CMK (cell line): ENCODE measurements around the gene GDF7.

Experiments used
- DNase-seq: peaks from one replicate; pipeline ENCODE4 v3.0.0-alpha.2; 2010; ENCODE audit warnings: low read depth

GDF7 gene

DNA sequence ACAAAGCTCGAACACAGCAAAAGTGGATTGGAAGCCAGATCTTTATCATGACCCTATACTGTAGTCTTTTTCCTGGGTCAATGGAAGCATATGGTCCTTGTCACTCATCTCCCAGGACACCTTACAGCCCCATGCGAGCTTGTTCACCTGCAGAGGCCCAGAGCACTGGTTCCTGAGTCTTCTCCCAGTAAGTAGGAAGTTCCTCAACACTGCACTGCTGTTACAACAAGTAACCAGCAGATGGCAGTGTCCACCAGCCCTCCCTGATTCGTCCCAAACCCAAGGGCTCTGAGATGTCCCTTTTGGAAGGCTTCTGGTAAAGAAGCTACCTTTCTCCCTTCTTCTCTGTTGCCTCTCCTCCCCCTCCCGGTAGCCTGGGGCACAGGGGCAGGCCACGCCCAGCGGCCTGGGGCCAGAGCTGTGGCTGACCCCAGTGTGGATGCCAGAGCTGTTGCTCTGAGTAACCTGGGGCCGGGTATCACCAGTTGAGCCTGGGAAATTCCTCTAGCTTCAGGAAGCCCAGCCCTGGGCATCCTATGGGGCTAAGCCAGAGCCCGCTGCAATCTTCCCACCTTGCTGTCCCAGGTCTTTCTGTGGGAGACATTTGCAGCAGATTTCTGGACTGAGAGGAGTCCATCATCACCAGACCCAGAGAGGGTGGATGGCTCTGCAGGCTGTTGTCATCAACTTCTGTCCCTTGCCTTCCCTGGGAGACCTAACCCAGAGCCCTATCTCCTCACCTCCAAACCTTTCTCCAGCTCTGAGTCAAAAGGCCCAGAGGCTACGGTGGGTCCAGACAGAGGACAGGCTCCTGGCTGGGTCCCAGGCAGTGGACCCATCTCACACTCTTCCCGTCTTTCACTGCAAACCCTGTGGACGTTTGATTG is 5.3 kb upstream of the GDF7 start:
- DNase-seq: peak; percentile 62

DNA sequence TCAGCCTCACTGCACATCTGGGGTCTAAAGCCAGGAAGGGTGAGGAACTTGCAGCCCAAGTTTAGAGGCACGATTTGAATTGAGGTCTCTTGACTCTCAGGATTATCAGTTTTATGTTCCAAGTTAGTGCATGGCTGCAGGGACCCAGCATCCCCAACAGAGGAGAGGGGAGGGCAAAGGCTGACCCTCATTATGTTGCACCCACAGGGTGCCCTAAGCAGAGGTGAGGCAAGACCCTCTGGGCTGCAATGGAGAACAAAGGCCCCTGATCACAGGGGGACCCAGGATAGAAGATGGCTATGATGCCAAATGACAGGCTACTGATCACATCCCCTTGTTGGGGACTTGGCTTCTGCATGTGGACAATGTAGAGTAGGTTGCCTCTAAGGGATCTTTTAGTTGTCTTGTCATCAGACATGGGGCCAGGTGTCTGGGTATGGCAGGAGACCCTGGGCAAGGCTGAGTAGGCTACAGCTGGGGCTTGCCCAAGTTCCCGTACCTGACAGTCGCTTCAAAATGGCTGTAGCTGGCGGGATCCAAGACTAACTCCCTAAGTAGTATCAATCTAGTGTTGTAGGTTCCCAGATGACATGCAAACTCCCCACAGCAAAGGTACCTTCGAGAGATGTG is 4.5 kb upstream of the GDF7 start:
- DNase-seq: no peak

DNA sequence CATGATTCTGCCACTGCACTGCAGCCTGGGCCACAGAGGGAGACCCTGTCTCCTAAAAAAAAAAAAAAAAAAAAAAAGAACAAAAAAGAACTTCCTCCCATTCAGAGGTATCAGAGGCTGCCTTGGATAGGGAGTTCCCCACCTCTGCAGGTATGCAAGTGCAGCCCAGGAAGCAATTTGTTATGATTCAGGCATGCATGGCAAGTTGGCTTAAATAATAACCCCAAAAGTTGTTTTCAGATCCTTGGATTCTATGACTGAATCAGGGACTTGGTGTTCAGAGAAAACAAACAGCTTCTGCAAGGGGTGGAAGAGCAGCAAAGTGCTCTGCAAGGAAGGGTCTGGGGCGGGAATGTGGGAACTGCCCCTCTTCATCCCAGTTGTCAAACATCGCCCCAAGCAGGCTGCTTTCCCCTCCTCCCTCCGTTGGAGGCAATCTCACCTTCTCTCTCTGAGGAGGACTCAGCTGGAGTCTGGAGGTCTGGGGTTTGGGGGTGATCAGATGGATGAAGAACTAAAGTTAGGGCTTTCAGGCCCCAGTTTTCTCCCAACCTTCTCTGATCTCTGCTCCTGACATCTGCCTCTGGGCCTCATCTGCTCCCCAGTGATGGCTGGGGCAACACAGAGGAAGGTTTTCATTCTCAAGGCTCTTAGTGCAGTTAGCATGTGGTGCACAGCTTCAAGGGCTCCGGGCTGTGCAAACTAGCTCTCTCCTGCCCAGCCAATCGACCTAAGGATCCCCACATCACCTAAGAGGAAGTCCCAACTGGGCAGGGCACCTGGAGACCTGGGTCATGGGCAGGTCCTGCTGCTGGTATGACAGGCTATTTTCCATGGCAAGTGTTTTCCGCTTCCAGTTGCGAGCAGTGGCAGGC is 3.5 kb upstream of the GDF7 start:
- no peak for DNase-seq

DNA sequence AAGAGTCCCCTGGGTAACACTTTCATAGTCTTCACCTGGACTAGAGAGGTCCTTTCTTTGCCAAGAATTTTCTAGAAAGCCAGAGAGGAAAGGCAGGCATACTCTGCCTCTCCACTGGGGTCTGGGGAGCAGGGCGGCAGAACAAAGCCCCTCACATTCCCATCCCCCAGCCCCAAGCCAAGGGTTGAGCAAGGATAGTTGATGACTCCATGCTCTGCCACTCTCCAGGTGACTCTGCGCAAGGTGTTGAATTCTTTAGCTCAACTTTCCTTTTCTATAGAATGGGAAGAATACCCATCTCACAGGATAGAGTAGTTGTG is 2.9 kb upstream of the GDF7 start:
- no peak for DNase-seq

DNA sequence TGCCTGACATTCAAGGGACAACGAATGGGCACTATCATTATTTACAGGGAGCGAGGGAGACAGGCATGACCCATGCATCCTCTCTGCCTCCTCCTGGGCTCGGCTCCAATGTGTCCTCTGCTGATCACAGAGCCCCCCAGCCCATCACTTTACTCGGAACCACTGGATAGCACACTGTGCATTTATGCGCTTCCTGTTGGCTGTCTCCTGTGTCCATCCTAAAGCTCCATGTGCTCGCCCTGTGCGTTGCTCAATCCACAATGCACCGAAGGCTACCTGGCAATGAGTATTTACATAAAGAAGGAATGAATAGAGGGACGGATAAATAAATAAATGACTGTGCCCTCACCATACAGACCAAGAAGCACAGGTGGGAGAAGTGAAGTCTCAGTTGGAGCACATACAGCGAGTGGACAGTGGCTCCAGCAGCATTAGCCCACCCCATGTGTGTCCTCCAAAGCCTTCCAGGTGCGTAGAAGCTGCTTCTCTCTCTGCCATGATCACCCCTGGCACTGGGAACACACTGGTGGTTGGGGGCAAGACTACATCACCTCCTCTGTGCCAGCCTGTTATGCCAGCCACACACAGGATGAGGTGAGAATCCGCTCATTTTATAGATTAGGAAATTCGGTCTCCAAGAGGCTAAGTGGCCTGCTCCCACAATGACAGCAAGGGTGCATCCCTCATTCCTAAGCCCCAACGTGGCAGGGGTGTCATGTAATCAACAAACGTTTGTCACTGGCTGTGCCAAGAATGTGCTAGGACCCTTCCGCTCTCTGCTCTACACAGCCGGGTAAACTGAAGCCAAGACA is 2.3 kb upstream of the GDF7 start:
- no peak for DNase-seq

DNA sequence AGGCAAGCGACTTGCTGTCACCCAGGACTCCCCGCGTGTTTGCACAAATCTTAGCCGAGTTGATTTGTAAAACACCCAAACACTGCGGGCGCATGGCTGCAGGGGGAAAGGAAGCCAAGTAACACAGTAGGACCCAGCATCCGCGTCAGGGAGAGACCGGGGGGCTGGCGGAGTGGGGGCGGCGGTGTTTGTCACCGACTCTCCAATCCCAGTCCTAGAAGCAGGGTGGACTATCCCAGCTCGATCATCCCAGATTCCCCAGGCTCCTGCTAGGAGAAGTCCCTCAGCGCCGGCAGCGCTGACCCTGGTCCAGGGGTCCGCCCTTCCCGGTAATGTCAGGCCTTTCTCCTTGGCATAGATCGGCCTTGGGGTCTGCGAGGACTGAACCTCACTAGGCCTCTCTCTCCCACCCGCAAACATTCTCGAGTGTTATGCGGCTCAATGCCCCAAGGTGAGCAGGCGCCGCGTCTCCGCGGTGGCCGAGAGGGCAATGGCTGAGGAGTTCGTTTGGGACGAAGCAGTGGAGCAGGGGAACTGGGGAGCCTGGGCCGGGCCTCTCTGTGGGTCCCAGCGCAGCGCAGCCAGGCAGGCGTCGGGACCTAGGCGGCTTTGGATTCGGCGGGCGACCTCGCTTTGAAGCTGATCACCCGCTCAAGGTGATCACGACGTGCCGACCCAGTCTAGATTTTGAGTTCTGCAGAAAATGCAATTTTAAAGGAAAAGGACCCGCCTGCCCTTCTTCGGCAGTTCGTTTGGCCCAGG is 1.5 kb upstream of the GDF7 start:
- DNase-seq: no peak

DNA sequence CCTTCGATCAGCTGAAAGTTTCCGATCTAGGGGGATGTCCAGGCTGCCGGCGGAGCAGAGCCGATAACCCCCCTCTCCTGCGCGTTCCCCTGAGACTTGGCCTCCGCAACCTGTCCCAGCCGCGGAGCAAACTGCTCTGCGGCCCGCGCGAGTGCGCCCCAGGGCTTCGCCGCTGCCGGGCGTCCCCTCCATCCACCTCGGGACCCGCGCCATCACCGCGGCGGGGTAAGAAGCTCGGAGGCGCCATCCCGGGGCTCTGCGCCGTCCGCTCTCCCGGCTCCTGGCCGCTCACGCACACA is 990 bp upstream of the GDF7 start:
- DNase-seq: no peak

DNA sequence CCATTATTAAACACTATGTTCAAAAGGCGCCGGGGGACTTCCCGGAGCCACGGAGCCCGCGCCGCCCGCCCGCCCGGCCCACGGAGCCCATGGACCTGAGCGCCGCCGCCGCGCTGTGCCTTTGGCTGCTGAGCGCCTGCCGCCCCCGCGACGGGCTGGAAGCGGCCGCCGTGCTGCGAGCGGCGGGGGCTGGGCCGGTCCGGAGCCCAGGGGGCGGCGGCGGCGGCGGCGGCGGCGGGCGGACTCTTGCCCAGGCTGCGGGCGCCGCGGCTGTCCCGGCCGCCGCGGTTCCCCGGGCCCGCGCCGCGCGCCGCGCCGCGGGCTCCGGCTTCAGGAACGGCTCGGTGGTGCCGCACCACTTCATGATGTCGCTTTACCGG is 197 bp downstream of the GDF7 start:
- DNase-seq: no peak

DNA sequence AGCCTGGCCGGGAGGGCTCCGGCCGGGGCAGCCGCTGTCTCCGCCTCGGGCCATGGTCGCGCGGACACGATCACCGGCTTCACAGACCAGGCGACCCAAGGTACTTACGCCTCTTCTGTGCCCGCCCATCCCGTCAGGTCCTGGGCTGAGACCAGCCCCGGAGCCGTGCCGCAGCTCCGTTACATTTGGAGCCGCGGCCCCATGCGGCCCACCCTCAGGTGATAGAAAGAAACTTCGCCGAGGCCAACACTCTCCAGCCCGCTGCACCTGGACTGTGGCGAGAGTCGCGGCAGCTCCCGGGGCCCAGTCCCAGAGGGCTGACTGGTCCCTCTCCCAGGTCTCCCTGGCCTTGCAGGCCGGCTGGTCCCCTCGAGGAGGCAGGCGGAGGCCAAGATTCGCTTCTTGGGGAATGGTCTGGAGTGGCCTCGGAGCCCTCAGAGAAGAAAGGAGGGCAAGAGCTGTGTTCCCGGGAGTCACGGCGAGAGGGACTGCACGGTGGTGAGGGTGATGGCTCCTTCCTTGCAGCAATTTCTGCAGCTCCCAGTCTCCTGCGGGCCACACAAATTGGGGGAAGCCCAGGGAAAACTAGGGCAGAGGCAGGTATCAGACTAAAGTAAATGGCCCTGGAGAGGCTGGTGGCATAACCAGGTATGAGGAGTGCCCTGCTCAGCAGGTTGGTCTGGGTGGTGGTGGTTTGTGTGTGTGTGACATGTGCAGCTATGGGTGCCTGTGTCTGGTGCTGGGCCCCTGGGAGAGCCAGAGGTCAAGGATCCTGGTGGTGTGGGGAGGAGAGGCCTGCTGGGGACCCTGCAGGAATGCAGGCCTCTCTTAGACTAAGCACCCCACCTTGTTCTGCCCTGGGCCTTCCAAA is 822 bp downstream of the GDF7 start:
- DNase-seq: no peak

DNA sequence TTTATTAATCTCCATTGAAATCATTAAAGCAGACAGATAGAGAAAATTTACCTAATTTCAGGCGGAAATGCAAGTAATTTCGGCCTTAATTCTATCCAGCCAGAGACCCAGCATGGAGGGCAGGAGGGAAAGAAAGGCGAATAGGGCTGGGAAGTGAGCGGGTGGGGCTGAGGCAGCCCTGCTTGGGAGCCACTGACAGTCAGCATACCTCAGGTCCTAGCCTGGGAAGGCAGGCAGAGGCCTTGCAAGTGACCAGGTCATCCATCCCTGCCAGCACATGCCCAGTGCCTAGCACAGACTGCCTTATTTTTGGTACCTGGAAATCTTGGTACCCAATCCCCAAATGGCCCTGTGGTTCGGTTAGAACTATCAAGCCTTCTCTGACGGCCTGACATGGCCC is 1.5 kb downstream of the GDF7 start:
- no peak for DNase-seq

DNA sequence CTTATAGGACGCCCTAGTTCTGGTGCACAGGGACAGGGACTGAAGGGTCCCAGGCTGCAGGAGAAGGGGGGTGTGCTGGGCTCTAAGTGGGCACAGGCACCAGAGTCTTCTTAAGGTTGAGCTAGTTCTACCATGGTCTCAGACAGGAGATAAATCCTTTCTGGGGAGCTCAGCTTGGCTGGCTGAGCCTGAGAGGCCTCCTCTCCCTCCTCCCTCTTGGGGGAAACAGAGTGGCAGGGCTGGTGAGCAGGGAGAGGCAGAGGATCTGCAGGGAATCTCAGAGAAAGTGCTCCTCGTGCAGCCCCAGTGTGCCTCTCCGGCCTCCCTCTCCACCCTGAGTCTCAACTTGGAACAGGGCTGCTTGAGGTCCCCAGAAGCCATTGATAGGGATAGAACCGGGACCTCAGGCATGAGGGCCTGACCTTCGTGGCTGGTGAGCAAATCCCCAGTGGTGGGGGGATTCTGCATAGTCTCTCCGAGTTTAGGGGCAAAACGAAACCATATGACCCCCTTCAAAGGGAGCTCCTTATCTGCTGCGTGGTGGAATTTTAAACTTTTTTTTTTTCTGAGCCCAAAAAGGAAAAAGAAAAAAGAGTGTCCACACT is 2.0 kb downstream of the GDF7 start:
- DNase-seq: no peak

DNA sequence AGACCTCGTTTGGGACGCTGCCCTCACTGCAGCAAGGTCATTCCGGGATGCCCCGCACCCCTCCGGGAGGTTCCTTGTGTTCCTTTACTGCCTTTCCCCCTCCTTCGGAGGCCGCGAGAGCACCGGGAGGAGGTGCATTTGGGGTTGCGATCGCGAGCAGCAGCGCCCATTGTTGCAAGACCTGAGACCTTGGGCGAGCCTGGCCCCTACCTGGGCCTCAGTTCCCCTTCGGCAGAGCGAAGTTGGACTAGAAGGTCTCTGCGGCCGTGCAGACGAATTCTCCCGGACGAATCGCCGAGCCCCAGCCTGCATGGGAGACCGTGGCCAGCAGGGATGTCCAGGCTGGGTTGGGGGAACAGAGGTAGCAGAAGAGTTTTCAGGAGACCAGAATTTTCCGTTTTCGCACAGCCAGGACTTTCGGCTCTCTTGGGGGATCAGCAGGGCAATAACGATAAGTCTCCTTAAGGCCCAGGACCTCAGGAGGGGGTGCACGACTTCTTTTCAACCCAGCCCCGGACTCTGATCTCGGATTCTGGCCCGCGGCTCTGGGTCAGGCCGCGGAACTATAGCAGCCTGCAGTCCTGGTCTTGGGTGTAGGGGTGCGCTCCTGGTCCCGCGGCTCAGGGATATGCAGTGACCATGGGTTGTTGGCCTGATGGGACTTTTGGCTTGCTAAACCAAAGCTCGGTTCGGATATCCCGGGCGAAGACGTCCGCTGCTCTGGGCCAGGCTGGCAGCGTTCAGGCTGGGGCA is 2.8 kb downstream of the GDF7 start:
- no peak for DNase-seq

DNA sequence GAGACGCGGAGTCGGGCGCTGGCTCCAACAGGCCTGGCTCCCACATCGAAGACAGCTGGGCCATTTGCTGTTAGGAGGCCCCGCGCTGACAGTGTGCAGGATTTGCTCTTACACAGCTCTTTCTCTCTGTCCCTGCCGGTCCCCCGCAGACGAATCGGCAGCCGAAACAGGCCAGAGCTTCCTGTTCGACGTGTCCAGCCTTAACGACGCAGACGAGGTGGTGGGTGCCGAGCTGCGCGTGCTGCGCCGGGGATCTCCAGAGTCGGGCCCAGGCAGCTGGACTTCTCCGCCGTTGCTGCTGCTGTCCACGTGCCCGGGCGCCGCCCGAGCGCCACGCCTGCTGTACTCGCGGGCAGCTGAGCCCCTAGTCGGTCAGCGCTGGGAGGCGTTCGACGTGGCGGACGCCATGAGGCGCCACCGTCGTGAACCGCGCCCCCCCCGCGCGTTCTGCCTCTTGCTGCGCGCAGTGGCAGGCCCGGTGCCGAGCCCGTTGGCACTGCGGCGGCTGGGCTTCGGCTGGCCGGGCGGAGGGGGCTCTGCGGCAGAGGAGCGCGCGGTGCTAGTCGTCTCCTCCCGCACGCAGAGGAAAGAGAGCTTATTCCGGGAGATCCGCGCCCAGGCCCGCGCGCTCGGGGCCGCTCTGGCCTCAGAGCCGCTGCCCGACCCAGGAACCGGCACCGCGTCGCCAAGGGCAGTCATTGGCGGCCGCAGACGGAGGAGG is 3.5 kb downstream of the GDF7 start:
- DNase-seq: no peak

DNA sequence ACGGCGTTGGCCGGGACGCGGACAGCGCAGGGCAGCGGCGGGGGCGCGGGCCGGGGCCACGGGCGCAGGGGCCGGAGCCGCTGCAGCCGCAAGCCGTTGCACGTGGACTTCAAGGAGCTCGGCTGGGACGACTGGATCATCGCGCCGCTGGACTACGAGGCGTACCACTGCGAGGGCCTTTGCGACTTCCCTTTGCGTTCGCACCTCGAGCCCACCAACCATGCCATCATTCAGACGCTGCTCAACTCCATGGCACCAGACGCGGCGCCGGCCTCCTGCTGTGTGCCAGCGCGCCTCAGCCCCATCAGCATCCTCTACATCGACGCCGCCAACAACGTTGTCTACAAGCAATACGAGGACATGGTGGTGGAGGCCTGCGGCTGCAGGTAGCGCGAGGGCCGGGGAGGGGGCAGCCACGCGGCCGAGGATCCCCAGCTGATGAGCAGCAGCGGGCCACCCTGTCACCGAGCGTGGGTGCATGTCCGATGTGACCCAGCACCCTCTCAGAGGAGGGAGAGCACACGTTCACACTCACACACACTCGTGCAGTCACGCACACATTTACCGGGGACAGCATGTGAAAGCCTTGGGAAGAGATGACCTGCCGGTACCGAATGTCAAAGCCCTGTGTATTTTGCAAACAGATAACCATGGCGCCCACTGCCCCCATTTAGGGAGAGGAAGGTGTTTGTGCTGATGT is 4.2 kb downstream of the GDF7 start:
- no peak for DNase-seq

DNA sequence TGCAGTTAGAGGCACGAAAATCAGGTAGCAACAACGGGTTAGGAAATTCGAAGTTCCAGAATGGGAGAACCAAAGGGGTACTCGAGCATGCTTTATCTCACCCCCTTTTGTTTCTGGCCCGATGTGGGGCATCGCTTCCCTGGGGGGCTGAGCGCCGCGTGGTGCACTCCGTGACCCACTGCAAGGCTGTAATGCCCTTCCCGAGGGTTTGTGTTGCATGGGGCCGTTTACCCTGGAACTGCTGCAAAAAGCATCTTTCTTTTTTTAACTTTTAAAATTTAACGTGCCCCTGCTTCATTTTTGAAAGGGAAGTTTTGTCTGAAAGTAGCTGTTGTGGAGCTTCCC is 4.8 kb downstream of the GDF7 start:
- DNase-seq: no peak

DNA sequence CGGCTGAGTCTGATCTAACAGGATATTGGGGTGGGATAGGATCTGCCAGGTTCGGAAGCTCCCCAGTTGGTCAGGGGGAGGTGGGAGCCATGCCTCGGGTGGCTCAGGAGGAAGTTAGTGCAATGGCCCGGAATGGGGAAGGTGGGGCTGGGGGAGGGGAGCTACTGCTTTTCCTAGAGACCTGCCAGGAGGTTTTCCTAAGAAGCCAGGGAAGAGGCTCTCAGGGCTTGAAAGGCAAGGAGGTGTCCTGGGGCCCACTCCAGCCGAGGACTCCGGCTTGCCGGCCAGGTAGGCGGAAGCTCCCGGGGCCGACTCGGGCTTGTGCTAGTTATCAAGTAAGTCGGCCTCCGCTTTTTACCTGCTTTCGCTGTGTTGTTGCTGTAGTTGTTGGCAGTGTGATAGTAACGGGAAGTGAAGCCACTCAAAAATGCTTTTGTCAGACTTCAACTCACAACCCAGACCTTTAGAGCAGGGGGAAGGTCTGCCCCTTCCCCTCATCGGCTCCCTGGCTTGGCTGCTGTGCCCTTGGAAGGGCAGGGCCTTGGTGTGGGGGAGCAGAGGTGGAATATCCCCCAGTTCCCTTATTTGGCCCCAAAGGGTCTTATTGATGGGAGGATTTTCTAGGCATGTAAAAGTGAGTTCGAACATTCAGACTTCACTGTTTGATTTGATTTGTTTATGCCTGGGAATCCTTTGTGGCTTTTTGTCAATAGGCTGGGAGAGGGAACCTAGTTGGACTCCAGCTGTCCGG is 5.4 kb downstream of the GDF7 start:
- DNase-seq: no peak

DNA sequence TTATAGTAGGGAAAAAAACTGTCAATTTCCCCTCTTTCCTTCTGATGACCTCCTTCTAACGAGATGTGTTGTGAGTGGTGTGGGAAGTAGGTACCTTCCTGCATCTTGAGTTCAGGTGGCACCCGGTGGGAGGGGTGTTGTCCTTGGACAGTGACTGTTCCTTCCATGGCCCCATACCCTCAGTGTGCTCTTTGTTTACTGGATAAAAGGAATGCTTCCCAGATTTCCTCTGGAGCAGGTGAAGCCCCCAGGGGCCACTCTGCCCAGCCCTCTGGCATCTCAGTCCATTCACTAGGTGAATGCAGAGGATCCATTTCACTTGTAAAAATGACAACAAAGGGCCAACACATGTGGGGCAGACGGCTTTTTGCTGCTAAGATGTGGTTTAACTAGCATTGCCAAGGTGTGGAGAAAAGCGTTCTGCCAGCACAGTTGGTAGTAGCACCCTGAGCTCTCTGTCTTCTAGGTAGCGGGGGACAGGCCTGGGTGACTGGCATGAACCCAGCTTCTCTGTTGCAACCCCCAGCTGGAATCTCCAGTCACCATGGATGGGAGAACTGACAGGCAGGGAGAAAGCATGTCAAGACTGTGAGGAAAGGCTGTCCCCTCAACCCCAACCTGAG is 6.9 kb downstream of the GDF7 start:
- no peak for DNase-seq
